ENCODE measurements around the gene PHF12.
A peak's percentile ranks its signal among the peaks of the same experiment; 100 is the strongest.
"Not testable (repeated sequence)": the region's sequence is repeated elsewhere in the genome, so short reads cannot be mapped to it uniquely, and the experiment has no call there.

Gene PHF12

GRCh38 chr17:28896491-28896883 lies 54.8 kb downstream of the PHF12 start:
- no peak for TF ChIP-seq CTCF (IDR thresholded peaks at IDR 0.05; ENCODE audit: low read depth, low read length)
- peak overlapping the region; percentile 87 for H3K4me3 ChIP-seq (ENCODE audit: low read depth, low read length)

DNA sequence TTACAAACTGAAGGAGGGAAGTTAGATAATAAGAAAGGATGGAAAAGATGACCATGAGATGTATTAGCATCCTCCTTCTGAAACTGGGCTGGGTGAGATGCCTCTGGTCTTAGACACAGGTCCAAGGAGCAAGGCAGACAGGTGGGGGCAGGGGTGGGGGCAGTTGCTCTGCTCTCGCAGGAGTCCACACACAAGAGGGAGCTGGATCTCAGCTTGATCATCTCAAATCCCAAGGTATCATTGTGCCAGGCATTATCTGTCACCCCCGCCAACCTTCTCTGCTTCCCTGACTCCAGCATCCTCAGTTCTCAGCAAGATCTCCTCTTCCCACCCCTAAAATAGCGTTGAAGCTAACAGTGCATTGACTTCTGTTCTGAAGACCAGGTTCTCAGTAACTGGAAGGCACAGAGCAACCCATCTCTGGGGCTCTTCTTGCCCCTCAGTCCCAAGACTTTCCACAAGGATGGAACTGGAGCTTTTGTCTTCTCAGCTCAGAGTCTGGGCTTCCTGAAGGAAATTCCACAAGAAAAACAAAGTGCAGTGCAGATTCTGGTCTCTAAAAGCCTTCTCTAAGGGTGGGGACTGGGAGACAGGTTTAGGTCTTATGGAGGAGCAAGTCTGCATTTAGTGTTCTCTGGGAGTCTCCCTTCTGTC lies 55.4 kb downstream of the PHF12 start:
- TF ChIP-seq CTCF (IDR thresholded peaks at IDR 0.05; ENCODE audit: low read depth, low read length), result no peak
- H3K4me3 ChIP-seq (ENCODE audit: low read depth, low read length), result peak overlapping the region; percentile 87

GRCh38 chr17:28893248-28894183 lies 57.8 kb downstream of the PHF12 start:
- not testable (repeated sequence) for H3K4me3 ChIP-seq (ENCODE audit: low read depth, low read length)

DNA sequence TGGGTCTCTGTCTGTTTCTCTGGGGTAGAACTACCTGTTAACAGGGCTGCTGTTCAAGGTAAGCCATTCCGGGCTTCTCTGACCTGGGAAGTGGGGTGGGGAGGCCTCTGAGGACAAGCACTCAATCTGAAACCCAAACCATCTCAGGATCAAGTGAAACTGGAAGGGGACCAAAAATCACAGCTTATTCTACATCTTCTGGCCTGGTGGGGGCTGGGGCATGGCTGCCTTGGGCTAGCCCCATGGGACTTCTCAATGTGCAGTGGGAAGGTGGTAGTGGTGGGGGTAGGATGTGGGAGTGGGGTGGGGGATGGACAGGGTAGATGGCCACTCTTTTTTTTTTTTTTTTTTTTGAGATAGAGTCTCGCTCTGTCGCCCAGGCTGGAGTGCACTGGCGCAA lies 59.3 kb downstream of the PHF12 start:
- no peak overlapping the region for H3K4me3 ChIP-seq (ENCODE audit: low read depth, low read length)
- no peak for TF ChIP-seq CTCF (IDR thresholded peaks at IDR 0.05; ENCODE audit: low read depth, low read length)

- H3K4me3 ChIP-seq (ENCODE audit: low read depth, low read length), result no peak overlapping the region
- no peak for TF ChIP-seq CTCF (IDR thresholded peaks at IDR 0.05; ENCODE audit: low read depth, low read length)
Measured at GRCh38 chr17:28891201-28891600, 60.1 kb downstream of the PHF12 start.

- no peak for TF ChIP-seq CTCF (IDR thresholded peaks at IDR 0.05; ENCODE audit: low read depth, low read length)
- H3K4me3 ChIP-seq (ENCODE audit: low read depth, low read length), result no peak overlapping the region
Measured at GRCh38 chr17:28889996-28890395, 61.3 kb downstream of the PHF12 start.

- H3K4me3 ChIP-seq (ENCODE audit: low read depth, low read length), result no peak overlapping the region
- TF ChIP-seq CTCF (IDR thresholded peaks at IDR 0.05; ENCODE audit: low read depth, low read length), result no peak
Measured at GRCh38 chr17:28888832-28889231, 62.5 kb downstream of the PHF12 start.

Data from WI38 (cell line).